Mesendoderm (in vitro differentiated cells): ENCODE measurements around the gene PHLDA1.

ENCODE experiments used
- DNase-seq: peaks from one replicate; pipeline ENCODE4 v3.0.0; 2013
- H2AK5ac ChIP-seq: 2 replicates; pipeline ENCODE4 v1.6.1; 2013; ENCODE audit warnings: low read length, inconsistent platforms
- H2BK120ac ChIP-seq: 2 replicates; pipeline ENCODE4 v1.6.1; 2013; ENCODE audit warnings: low read depth, mild to moderate bottlenecking, low read length, moderate library complexity, mixed read lengths
- H2BK15ac ChIP-seq: replicated peaks from 2 replicates; pipeline ENCODE4 v1.6.1; 2013; ENCODE audit warnings: low read depth, mild to moderate bottlenecking, moderate library complexity
- H2BK5ac ChIP-seq: 2 replicates; pipeline ENCODE4 v1.6.1; 2013; ENCODE audit warnings: low read length, inconsistent platforms
- H3K18ac ChIP-seq: 2 replicates; pipeline ENCODE4 v1.6.1; 2013; ENCODE audit warnings: mild to moderate bottlenecking, low read length, mixed read lengths
- H3K23ac ChIP-seq: one replicate; pipeline ENCODE4 v1.6.1; 2013; ENCODE audit warnings: low read length
- H3K27ac ChIP-seq: 2 replicates; pipeline ENCODE4 v1.5.1; 2013; ENCODE audit warnings: low read depth, mild to moderate bottlenecking, inconsistent platforms, low read length, moderate library complexity
- H3K27me3 ChIP-seq: 2 replicates; pipeline ENCODE4 v1.6.1; 2013; ENCODE audit warnings: low read length, control low read depth, mild to moderate bottlenecking, inconsistent platforms; ENCODE audit not compliant: insufficient read depth, poor library complexity
- H3K36me3 ChIP-seq: 2 replicates; pipeline ENCODE4 v1.6.1; 2013; ENCODE audit warnings: low read length, inconsistent platforms; ENCODE audit not compliant: control insufficient read depth, insufficient read depth
- H3K4ac ChIP-seq: one replicate; pipeline ENCODE4 v1.6.1; 2013; ENCODE audit warnings: low read depth, mild to moderate bottlenecking, low read length, moderate library complexity
- H3K4me1 ChIP-seq: 2 replicates; pipeline ENCODE4 v1.6.1; 2013; ENCODE audit warnings: low read depth, low read length, inconsistent platforms; ENCODE audit not compliant: control insufficient read depth
- H3K4me2 ChIP-seq: 2 replicates; pipeline ENCODE4 v1.6.1; 2013; ENCODE audit warnings: low read length
- H3K4me3 ChIP-seq: 2 replicates; pipeline ENCODE4 v1.5.1; 2013; ENCODE audit warnings: mild to moderate bottlenecking, low read length
- H3K56ac ChIP-seq: one replicate; pipeline ENCODE4 v1.6.1; 2013; ENCODE audit warnings: low read length
- H3K79me1 ChIP-seq: 2 replicates; pipeline ENCODE4 v1.6.1; 2013; ENCODE audit warnings: low read length, inconsistent platforms
- H3K79me2 ChIP-seq: 2 replicates; pipeline ENCODE4 v1.6.1; 2013; ENCODE audit warnings: mild to moderate bottlenecking, low read length; ENCODE audit not compliant: control insufficient read depth, insufficient read depth
- H3K9ac ChIP-seq: 2 replicates; pipeline ENCODE4 v1.6.1; 2013; ENCODE audit warnings: low read length, inconsistent platforms
- H4K5ac ChIP-seq: one replicate; pipeline ENCODE4 v1.6.1; 2013; ENCODE audit warnings: low read length
- H4K8ac ChIP-seq: one replicate; pipeline ENCODE4 v1.6.1; 2013; ENCODE audit warnings: low read depth, mild to moderate bottlenecking, control low read depth, low read length, moderate library complexity
- WGBS: extraction: QIAGEN DNeasy Blood & Tissue Kit; methylation state at CpG from one replicate; pipeline ENCODE4 v1.1.7; 2013; ENCODE audit warnings: low lambda C conversion rate, missing lambda C conversion rate; ENCODE audit not compliant: insufficient coverage; ENCODE audit errors: extremely low coverage; 5-methylcytosine and 5-hydroxymethylcytosine counted together

The PHLDA1 gene

DNA sequence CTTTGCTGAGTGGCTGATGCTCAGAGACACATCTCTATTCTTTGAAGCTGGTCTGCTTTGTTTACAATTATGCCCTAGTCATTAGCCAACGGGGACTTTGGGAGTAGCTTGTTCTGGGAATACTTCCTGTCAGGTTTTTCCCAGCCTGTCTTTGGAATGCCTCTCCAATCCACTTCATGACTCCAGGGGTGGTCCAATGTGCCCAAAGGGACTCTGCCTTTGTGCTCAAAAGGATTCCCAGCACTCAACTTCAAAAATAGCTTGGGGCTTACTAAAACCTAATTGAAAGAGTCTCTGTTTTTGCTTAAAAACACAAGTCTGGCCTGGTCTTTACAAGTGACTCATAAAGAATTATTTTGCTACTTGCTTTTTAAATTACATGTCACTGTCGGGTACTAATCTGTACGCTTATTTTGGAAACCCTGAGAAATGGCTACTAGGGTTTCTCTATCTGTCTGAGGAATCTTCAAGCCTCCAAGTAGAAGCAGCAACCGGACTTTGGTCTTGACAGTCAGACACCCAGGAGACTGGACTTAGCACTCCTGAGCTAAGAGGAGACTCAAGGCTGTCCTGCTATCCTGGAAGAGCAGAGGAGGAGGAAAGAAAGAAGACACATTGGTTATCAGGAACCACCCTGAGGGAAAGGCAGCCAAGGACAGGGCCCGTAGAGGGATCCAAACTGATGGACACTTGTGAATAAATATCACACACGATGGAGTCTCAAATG is 20.7 kb downstream of the PHLDA1 start:
- H3K79me1 ChIP-seq, result no peaks in the 10 kb centered on the region
- H3K9ac ChIP-seq, result no peak overlapping the region
- H4K5ac ChIP-seq, result no peak overlapping the region
- H3K79me2 ChIP-seq, result no peaks in the 10 kb centered on the region
- H2BK5ac ChIP-seq, result no peak overlapping the region
- no peak overlapping the region for H3K4me3 ChIP-seq
- H3K4me2 ChIP-seq, result no peak overlapping the region
- no peak overlapping the region for H2AK5ac ChIP-seq
- no peak overlapping the region for H3K23ac ChIP-seq
- peak overlapping the region; percentile 17 for H3K27ac ChIP-seq
- H3K27me3 ChIP-seq, result no peaks in the 10 kb centered on the region
- no peak overlapping the region for H2BK15ac ChIP-seq
- H3K4me1 ChIP-seq, result peaks cover 3% of the 10 kb centered on the region
- peak overlapping the region; percentile 34 for H3K18ac ChIP-seq
- peak overlapping the region; percentile 88 for H3K4ac ChIP-seq
- no CpG with 5 or more reads among the region's 6 CpGs for WGBS
- peak overlapping the region; percentile 12 for H3K56ac ChIP-seq
- H3K36me3 ChIP-seq, result no peaks in the 10 kb centered on the region
- peak overlapping the region; percentile 13 for H2BK120ac ChIP-seq
- H4K8ac ChIP-seq, result no peak overlapping the region
- peak; percentile 92 for DNase-seq

DNA sequence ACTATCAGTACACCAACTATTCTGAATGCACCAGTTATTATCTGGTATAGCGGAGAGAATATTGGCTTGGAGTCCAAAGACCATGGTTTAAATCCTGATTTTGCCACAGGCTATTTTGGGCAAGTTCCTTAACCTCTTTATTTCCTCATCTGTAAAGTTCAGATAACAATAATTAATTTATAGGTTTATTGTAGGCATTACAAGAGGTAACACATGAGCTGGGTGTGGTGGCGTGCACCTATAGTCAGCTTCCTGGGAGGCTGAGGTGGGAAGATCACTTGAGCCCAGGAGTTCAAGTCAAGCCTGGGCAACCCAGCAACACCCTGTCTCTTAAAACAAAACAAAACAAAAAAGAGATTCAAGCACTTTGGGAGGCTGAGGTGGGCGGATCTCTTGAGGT is 23.1 kb downstream of the PHLDA1 start:
- H3K9ac ChIP-seq, result no peak overlapping the region
- peak overlapping the region; percentile 65 for H3K4ac ChIP-seq
- H3K79me1 ChIP-seq, result no peaks in the 10 kb centered on the region
- peak overlapping the region; percentile 66 for H2BK120ac ChIP-seq
- no peak for DNase-seq
- no peak overlapping the region for H4K8ac ChIP-seq
- no peak overlapping the region for H3K4me3 ChIP-seq
- no peaks in the 10 kb centered on the region for H3K36me3 ChIP-seq
- H3K56ac ChIP-seq, result no peak overlapping the region
- no peak overlapping the region for H2BK5ac ChIP-seq
- H3K27ac ChIP-seq, result no peak overlapping the region
- H2AK5ac ChIP-seq, result no peak overlapping the region
- no peak overlapping the region for H3K4me2 ChIP-seq
- no peak overlapping the region for H3K23ac ChIP-seq
- H3K79me2 ChIP-seq, result no peaks in the 10 kb centered on the region
- no peaks in the 10 kb centered on the region for H3K27me3 ChIP-seq
- H4K5ac ChIP-seq, result no peak overlapping the region
- H3K18ac ChIP-seq, result peak overlapping the region; percentile 78
- peaks cover 3% of the 10 kb centered on the region for H3K4me1 ChIP-seq
- peak overlapping the region; percentile 45 for H2BK15ac ChIP-seq
- no CpG with 5 or more reads among the region's 3 CpGs for whole genome bisulfite sequencing

DNA sequence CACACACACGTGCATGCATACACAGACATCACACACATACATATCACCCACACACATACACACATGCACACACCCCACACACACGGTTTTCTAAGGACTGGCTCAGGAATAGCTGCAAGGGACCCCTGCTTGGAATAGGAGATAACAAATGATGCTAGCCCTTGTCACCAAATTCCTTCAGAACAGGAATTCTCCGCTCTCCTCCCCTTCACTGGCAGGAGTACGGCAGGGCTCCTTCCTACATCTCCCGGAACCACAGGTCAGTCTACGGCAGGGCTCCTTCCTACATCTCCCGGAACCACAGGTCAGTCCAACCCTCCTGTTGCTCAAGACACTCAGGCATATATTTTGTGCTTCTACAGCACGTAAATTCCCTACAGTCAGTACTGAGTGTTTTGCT is 23.9 kb downstream of the PHLDA1 start:
- no peak overlapping the region for H2AK5ac ChIP-seq
- no CpG with 5 or more reads among the region's 8 CpGs for WGBS
- no peak overlapping the region for H3K4me3 ChIP-seq
- peak; percentile 93 for DNase-seq
- no peak overlapping the region for H4K8ac ChIP-seq
- no peak overlapping the region for H3K56ac ChIP-seq
- peaks cover 3% of the 10 kb centered on the region for H3K4me1 ChIP-seq
- no peak overlapping the region for H3K9ac ChIP-seq
- H3K27me3 ChIP-seq, result no peaks in the 10 kb centered on the region
- H4K5ac ChIP-seq, result no peak overlapping the region
- H3K79me2 ChIP-seq, result no peaks in the 10 kb centered on the region
- H3K36me3 ChIP-seq, result no peaks in the 10 kb centered on the region
- no peak overlapping the region for H2BK120ac ChIP-seq
- peak overlapping the region; percentile 36 for H2BK5ac ChIP-seq
- no peak overlapping the region for H3K4ac ChIP-seq
- no peak overlapping the region for H2BK15ac ChIP-seq
- no peaks in the 10 kb centered on the region for H3K79me1 ChIP-seq
- no peak overlapping the region for H3K4me2 ChIP-seq
- H3K27ac ChIP-seq, result no peak overlapping the region
- no peak overlapping the region for H3K23ac ChIP-seq
- H3K18ac ChIP-seq, result no peak overlapping the region

DNA sequence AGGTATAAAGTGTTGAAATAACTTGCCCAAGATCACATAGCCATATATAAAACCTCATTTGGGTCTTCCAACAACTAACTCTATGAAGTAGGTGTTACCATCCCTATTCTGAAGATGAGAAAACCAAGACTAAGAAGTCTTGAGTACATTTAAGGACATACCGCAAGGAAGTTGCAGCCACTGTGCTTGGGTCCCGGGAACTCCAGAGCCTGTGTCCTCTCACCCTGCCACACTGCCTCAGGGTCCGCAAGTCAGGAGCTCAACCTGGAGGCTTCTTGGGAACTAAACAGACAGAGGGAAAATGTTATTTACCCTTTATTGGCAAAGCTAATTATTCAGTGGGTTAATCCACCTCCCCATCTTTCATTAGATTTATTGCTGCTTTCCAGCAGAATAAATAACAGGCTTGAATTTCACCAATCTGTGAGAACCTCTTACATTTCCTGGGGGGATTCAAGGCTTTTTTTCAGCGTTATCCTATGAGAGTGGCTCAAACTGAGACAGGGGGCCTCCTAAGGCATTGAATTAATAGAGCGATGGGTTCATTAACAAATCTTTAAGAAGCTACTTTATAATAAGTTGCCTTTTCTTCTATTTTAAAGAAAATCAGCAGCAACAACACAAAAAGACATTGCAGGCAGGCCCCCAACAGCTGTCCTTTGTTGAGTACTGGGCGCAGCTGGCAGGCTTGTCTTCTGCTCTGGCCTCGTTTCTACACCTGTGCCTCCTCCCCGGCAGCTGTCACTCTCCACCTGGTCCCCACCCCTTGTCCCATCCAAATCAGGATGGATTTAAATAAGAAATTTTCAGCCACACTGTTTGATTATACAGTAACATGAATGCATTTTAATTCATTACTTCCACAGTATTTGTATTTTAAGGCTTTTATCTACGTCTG is 25.3 kb downstream of the PHLDA1 start:
- Histone ChIP-seq H2AK5ac (no peak overlapping the region), H4K8ac (no peak overlapping the region), H3K56ac (no peak overlapping the region), H2BK120ac (no peak overlapping the region), H2BK15ac (no peak overlapping the region), H3K23ac (no peak overlapping the region), H3K9ac (no peak overlapping the region), H3K27ac (no peak overlapping the region), H3K4ac (no peak overlapping the region), H3K4me3 (no peak overlapping the region), H3K36me3 (no peaks in the 10 kb centered on the region), H2BK5ac (no peak overlapping the region), H3K4me2 (no peak overlapping the region), H3K79me1 (no peaks in the 10 kb centered on the region), H4K5ac (no peak overlapping the region), H3K79me2 (no peaks in the 10 kb centered on the region), H3K18ac (no peak overlapping the region), H3K27me3 (no peaks in the 10 kb centered on the region), H3K4me1 (peaks cover 3% of the 10 kb centered on the region)
- no CpG with 5 or more reads among the region's 9 CpGs for WGBS
- DNase-seq, result no peak

DNA sequence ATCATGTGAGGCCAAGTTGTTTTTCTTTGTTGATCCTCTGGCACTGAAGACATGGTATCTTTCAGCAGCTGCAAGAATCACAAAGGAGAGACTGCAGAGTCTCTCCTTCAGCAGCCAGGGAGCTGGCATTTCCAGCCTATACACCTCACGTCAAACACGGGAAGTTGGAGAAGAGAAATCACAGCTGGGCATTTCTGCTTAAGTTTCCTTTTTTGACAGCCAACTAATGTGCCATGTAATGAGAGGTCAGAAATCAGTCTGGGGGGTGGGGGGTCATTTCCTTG is 28.3 kb downstream of the PHLDA1 start:
- Histone ChIP-seq H3K79me1 (no peaks in the 10 kb centered on the region), H2BK5ac (no peak overlapping the region), H3K79me2 (no peaks in the 10 kb centered on the region), H2BK120ac (no peak overlapping the region), H3K4me3 (no peak overlapping the region), H4K5ac (no peak overlapping the region), H3K36me3 (no peaks in the 10 kb centered on the region), H2AK5ac (no peak overlapping the region), H2BK15ac (no peak overlapping the region), H3K4ac (no peak overlapping the region), H3K4me1 (peaks cover 3% of the 10 kb centered on the region), H3K18ac (no peak overlapping the region), H3K27me3 (no peaks in the 10 kb centered on the region), H3K9ac (no peak overlapping the region), H3K4me2 (no peak overlapping the region), H3K27ac (no peak overlapping the region), H3K23ac (no peak overlapping the region), H3K56ac (no peak overlapping the region), H4K8ac (no peak overlapping the region)
- no CpG with 5 or more reads among the region's 2 CpGs for whole genome bisulfite sequencing
- no peak for DNase-seq
